Measurements from ENCODE around the gene HAUS2. TPM values are rescaled to one million over a fixed set of nuclear protein-coding genes. Genes with fewer than 3 reads are reported as not detected.

The HAUS2 gene
- total and polyA plus RNA-seq, 10 of the 15 experiments (the other 5 are each of a cell fraction or from before 2014, with no cell fraction given): 28.7 to 59.3 (median 40.6) TPM

GRCh38 chr15:42548249-42549031 is at the start of gene HAUS2, which contains the start of gene LRRC57 (continued):
- TF ChIP-seq BCLAF1 (IDR thresholded peaks at IDR 0.05): no peak
- TF ChIP-seq JUNB (IDR thresholded peaks at IDR 0.05): no peak
- TF ChIP-seq PAX8 (IDR thresholded peaks at IDR 0.05): no peak
- 0 out of 2 replicates have a peak, but pooled peaks have one; percentile 67 for TF ChIP-seq GATAD2B (conservative IDR thresholded peaks at IDR 0.05; ENCODE audit: low read depth)
- no peak for TF ChIP-seq TCF7 (IDR thresholded peaks at IDR 0.05; ENCODE audit: borderline replicate concordance)
- peak; percentile 92 for TF ChIP-seq POLR2AphosphoS5 (IDR thresholded peaks at IDR 0.05; ENCODE audit: low read length)
- no peak for TF ChIP-seq MYB (IDR thresholded peaks at IDR 0.05; ENCODE audit: borderline replicate concordance, low read depth, low read length)
- TF ChIP-seq ZBTB4 (CRISPR knock-in tag; IDR thresholded peaks at IDR 0.05): no peak; the same call in 1 of the 2 replicates
- peak; percentile 99 for TF ChIP-seq CREM (IDR thresholded peaks at IDR 0.05; ENCODE audit: low read depth)
- TF ChIP-seq HDAC2 (IDR thresholded peaks at IDR 0.05): no peak
- TF ChIP-seq HDGF (IDR thresholded peaks at IDR 0.05): 0 out of 2 replicates have a peak, but pooled peaks have one; percentile 23
- TF ChIP-seq SIN3A (IDR thresholded peaks at IDR 0.05; ENCODE audit: low read depth, low read length): peak; percentile 80; the same call in 1 of the 2 replicates
- TF ChIP-seq EGR1 (IDR thresholded peaks at IDR 0.05; ENCODE audit: borderline replicate concordance in 1 of 2, low read depth in 2 of 2, low read length in 2 of 2): peak in 1 of 2 experiments; percentile 73; a peak in 1 of 3 replicates
- no peak for TF ChIP-seq WRNIP1 (IDR thresholded peaks at IDR 0.05; ENCODE audit: borderline replicate concordance, low read depth, low read length)
- TF ChIP-seq ZNF217 (IDR thresholded peaks at IDR 0.05): no peak
- no peak for TF ChIP-seq NFYB (IDR thresholded peaks at IDR 0.05; ENCODE audit: insufficient read depth, low read depth, low read length)
- TF ChIP-seq ESRRA (IDR thresholded peaks at IDR 0.05; ENCODE audit: low read length): no peak
- 0 out of 2 replicates have a peak, but pooled peaks have one; percentile 33 for TF ChIP-seq EED (IDR thresholded peaks at IDR 0.05; ENCODE audit: low read depth)
- no peak for TF ChIP-seq SIX5 (IDR thresholded peaks at IDR 0.05; ENCODE audit: low read depth, low read length, severe bottlenecking)
- TF ChIP-seq POU2F2 (IDR thresholded peaks at IDR 0.05; ENCODE audit: borderline replicate concordance, low read depth, low read length): peak; percentile 49; the same call in 1 of the 3 replicates
- TF ChIP-seq CBX5 (IDR thresholded peaks at IDR 0.05; ENCODE audit: low read depth): no peak
- TF ChIP-seq DPF2 (IDR thresholded peaks at IDR 0.05): peak; percentile 65; the same call in 1 of the 2 replicates
